AG09309 (cell line): Measurements from ENCODE around the gene NADK.

Source experiments
- DNase-seq: peaks from one replicate; pipeline ENCODE4 v3.0.0-alpha.2; 2010; ENCODE audit warnings: low read depth
- H3K4me3 ChIP-seq: 2 replicates; pipeline ENCODE4 v1.5.1; 2011; ENCODE audit warnings: mild to moderate bottlenecking, low read depth, low read length, moderate library complexity; ENCODE audit not compliant: control insufficient read depth
- CTCF ChIP-seq: IDR thresholded peaks from 2 replicates; pipeline ENCODE4 v1.5.1; 2011; ENCODE audit warnings: mild to moderate bottlenecking, low read depth, low read length, inconsistent platforms; ENCODE audit not compliant: insufficient read depth, control insufficient read depth; ENCODE audit errors: missing control alignments

Gene NADK

GRCh38 chr1:1764876-1765470, 13.3 kb downstream of the NADK start:
- no peak for DNase-seq
- no peak overlapping the region for H3K4me3 ChIP-seq
- TF ChIP-seq CTCF: no peak

- no peak overlapping the region for H3K4me3 ChIP-seq
- peak; percentile 16 for DNase-seq
- peak; percentile 13 for TF ChIP-seq CTCF
Measured at GRCh38 chr1:1763657-1764621, 14.3 kb downstream of the NADK start.

GRCh38 chr1:1761504-1762376, 16.5 kb downstream of the NADK start:
- DNase-seq: no peak
- TF ChIP-seq CTCF: no peak
- no peak overlapping the region for H3K4me3 ChIP-seq

- DNase-seq: no peak
- no peak overlapping the region for H3K4me3 ChIP-seq
- TF ChIP-seq CTCF: no peak
Measured at GRCh38 chr1:1760715-1761114, 17.6 kb downstream of the NADK start.

- TF ChIP-seq CTCF: no peak
- no peak for DNase-seq
- H3K4me3 ChIP-seq: no peak overlapping the region
Measured at GRCh38 chr1:1760345-1760650, 18.0 kb downstream of the NADK start.

GRCh38 chr1:1759456-1760344, 18.6 kb downstream of the NADK start:
- no peak overlapping the region for H3K4me3 ChIP-seq
- no peak for TF ChIP-seq CTCF
- no peak for DNase-seq
